OCI-LY7 (cell line): ENCODE measurements around the gene DCPS. TPM values are rescaled to one million over a fixed set of nuclear protein-coding genes. Genes with fewer than 3 reads are reported as not detected.

ENCODE experiments used
- BruUV-seq: library from RNA; stranded (reverse); fragments of 400-500 nt; replicated peaks from 2 replicates; lab custom pipeline; 2021; lab: Mats Ljungman, UMichigan
- CTCF ChIA-PET: fragments of 300-600 bp; sonication (Branson Sonifier 250); formaldehyde crosslinking; loops from one replicate; lab custom pipeline; 2022; ENCODE audit warnings: antibody characterized with exemption; ENCODE audit not compliant: unreplicated experiment; lab: Charles Lee
- POLR2A ChIA-PET: fragments of 300-600 bp; sonication (Branson Sonifier 250); formaldehyde crosslinking; loops from one replicate; lab custom pipeline; 2022; ENCODE audit warnings: antibody characterized with exemption; lab: Charles Lee
- DNase-seq: peaks from one replicate; pipeline ENCODE4 v3.0.0-alpha.2; 2015; ENCODE audit warnings: low spot score
- H2AFZ ChIP-seq: fragments of 200-600 bp; sonication (generic), shearing (Covaris generic); 2 replicates; pipeline ENCODE4 v1.6.1; 2014; ENCODE audit warnings: mild to moderate bottlenecking, antibody characterized with exemption, low read length, moderate library complexity
- H3K27ac ChIP-seq: fragments of 200-600 bp; sonication (generic); 2 replicates; pipeline ENCODE4 v1.5.1; 2014; ENCODE audit warnings: mixed run types, low read depth, mild to moderate bottlenecking, moderate library complexity, low read length, inconsistent platforms; ENCODE audit not compliant: poor library complexity, severe bottlenecking
- H3K36me3 ChIP-seq: fragments of 200-600 bp; sonication (generic); 2 replicates; pipeline ENCODE4 v1.6.1; 2014; ENCODE audit warnings: mild to moderate bottlenecking, antibody characterized with exemption, low read length, moderate library complexity, mixed read lengths; ENCODE audit not compliant: insufficient read depth
- H3K4me1 ChIP-seq: fragments of 200-600 bp; sonication (generic); 2 replicates; pipeline ENCODE4 v1.5.1; 2014; ENCODE audit warnings: mild to moderate bottlenecking, low read length; ENCODE audit not compliant: insufficient read depth, poor library complexity, severe bottlenecking
- H3K4me2 ChIP-seq: fragments of 200-600 bp; sonication (generic); 2 replicates; pipeline ENCODE4 v1.6.1; 2014; ENCODE audit warnings: mild to moderate bottlenecking, low read length
- H3K4me3 ChIP-seq: fragments of 200-600 bp; sonication (generic); 2 replicates; pipeline ENCODE4 v1.5.1; 2014; ENCODE audit warnings: mild to moderate bottlenecking, low read depth, low read length; ENCODE audit not compliant: poor library complexity, severe bottlenecking
- H3K79me2 ChIP-seq: fragments of 200-600 bp; sonication (generic); 2 replicates; pipeline ENCODE4 v1.6.1; 2016; ENCODE audit warnings: low read depth, mild to moderate bottlenecking, low read length, moderate library complexity, mixed read lengths; ENCODE audit not compliant: insufficient read depth
- H3K9me2 ChIP-seq: fragments of 200-600 bp; sonication (generic); 2 replicates; pipeline ENCODE4 v1.6.1; 2016; ENCODE audit warnings: mild to moderate bottlenecking, low read length, mixed read lengths; ENCODE audit not compliant: insufficient read depth
- H3K9me3 ChIP-seq: fragments of 200-600 bp; sonication (generic); 2 replicates; pipeline ENCODE4 v1.6.1; 2014; ENCODE audit warnings: mild to moderate bottlenecking, mixed run types, low read length, mixed read lengths
- H4K20me1 ChIP-seq: fragments of 200-600 bp; sonication (generic); 2 replicates; pipeline ENCODE4 v1.6.1; 2014; ENCODE audit warnings: mild to moderate bottlenecking, antibody characterized with exemption, low read length, moderate library complexity, mixed read lengths; ENCODE audit not compliant: insufficient read depth
- EZH2phosphoT487 ChIP-seq: fragments of 200-600 bp; sonication (generic); IDR thresholded peaks from 2 replicates; pipeline ENCODE4 v1.6.1; 2018; ENCODE audit warnings: low read depth, borderline replicate concordance, mild to moderate bottlenecking, mixed run types, antibody characterized with exemption, low read length, moderate library complexity, mixed read lengths
- intact Hi-C: fragments of 100-400 bp; cut with micrococcal nuclease; formaldehyde crosslinking; loops from one replicate; pipeline ENCODE4 v1.10.0; 2022; ENCODE audit not compliant: unreplicated experiment
- total RNA-seq, 2 experiments: library from RNA; depleted of rRNA in 1 of 2; stranded (reverse); fragments of >200 nt in 1 of 2; shearing (Covaris generic) in 1 of 2; gene quantifications; 2 replicates each; pipeline ENCODE4 v1.2.3, GENCODE V29; 2014 to 2022
- TF ChIP-seq, protein P1 (sequence below): fragments of 200-600 bp; sonication (generic); conservative IDR thresholded peaks from 2 replicates; pipeline ENCODE4 v1.5.1; 2014; ENCODE audit warnings: mild to moderate bottlenecking, antibody characterized with exemption, low read length, moderate library complexity, mixed read lengths

DCPS gene
- total RNA-seq, 2 experiments from 2014 or later, result 30.4 to 36.5 TPM

DNA sequence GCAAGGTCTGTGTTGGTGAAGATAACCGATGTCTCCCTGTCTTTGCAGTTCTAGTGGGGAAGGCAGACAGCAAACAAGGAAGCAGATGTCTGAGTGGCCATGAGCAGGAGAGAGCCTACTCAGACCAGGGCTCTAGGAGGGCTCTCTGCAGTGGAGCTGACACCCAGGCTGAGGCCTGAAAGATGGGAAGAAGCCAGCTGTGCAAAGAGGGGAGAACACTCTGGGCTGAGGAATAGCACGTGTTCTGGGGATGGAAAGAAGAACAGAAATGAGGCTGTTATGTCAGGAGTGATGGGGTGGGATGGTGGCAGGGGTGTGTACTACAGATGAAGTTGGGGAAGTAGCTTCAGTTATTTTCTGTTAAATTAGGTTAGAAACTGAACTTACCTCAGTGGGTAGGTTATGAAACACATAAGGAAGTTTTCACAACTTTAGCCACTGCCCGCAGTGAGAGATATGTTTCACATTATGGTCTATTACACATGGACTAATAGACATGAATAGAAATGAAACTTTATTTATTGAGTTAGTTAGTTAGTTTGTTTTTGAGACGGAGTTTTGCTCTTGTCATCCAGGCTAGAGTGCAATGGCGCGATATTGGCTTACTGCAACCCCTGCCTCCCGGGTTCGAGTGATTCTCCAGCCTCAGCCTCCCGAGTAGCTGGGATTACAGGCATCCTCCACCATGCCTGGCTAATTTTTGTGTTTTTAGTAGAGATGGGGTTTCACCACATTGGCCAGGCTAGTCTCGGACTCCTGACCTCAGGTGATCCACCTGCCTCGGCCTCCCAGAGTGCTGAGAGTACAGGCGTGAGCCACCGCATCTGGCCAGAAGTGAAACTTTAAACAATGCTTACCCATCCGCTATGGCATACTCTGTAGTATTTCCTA lies 7.8 kb downstream of the DCPS start:
- Histone ChIP-seq H3K4me3 (no peak overlapping the region), H3K27ac (no peak overlapping the region), H3K9me2 (no peaks in the 10 kb centered on the region), H2AFZ (no peak overlapping the region), H4K20me1 (no peaks in the 10 kb centered on the region), H3K79me2 (no peaks in the 10 kb centered on the region), H3K4me2 (no peak overlapping the region), H3K4me1 (peaks cover 4% of the 10 kb centered on the region), H3K9me3 (0 out of 2 replicates have a peak, but pooled peaks cover 5% of the 10 kb centered on the region), H3K36me3 (peaks cover 68% of the 10 kb centered on the region)
- intact Hi-C loops, result loop anchor here (5.0 kb wide), 1 partner anchor 681 kb away; no protein-coding TSS in a partner anchor
- ChIA-PET CTCF (interaction anchor here (0.8 to 1.2 kb wide), 2 partner anchors 169 to 173 kb away, joined by 4 to 6 read pairs; no protein-coding TSS in a partner anchor), POLR2A (interaction anchor here (0.7 to 1.5 kb wide), 3 partner anchors 12 to 42 kb away, joined by 3 to 4 read pairs (median 3); no protein-coding TSS in a partner anchor)
- no peak for DNase-seq
- TF ChIP-seq, protein P1, sequence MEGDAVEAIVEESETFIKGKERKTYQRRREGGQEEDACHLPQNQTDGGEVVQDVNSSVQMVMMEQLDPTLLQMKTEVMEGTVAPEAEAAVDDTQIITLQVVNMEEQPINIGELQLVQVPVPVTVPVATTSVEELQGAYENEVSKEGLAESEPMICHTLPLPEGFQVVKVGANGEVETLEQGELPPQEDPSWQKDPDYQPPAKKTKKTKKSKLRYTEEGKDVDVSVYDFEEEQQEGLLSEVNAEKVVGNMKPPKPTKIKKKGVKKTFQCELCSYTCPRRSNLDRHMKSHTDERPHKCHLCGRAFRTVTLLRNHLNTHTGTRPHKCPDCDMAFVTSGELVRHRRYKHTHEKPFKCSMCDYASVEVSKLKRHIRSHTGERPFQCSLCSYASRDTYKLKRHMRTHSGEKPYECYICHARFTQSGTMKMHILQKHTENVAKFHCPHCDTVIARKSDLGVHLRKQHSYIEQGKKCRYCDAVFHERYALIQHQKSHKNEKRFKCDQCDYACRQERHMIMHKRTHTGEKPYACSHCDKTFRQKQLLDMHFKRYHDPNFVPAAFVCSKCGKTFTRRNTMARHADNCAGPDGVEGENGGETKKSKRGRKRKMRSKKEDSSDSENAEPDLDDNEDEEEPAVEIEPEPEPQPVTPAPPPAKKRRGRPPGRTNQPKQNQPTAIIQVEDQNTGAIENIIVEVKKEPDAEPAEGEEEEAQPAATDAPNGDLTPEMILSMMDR, result no peak
- TF ChIP-seq EZH2phosphoT487, result no peak
- no TSS peak for BruUV-seq

DNA sequence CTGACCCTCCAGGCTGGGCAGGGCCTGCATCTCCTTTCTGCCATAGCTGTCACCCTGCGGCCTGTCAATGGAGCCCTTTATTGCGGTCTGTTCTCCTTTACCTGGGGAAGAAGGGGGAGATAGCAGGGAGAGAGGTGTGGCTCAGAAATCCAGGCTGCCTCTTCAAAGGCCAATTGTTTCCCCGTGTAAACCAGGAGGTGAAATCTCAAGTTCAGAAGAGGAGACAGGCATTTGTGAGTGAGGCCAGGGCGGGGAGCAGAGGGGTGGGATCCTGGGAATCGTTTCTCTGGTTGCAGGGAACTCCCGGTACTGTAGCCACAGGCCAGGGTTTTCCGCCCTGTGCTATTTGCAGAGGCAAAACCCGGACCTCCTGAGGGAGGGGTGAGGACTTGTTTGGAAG lies 9.1 kb downstream of the DCPS start:
- H4K20me1 ChIP-seq, result no peaks in the 10 kb centered on the region
- no peaks in the 10 kb centered on the region for H3K79me2 ChIP-seq
- H3K36me3 ChIP-seq, result peaks cover 63% of the 10 kb centered on the region
- no peak overlapping the region for H3K4me3 ChIP-seq
- H3K4me1 ChIP-seq, result peaks cover 3% of the 10 kb centered on the region
- ChIA-PET POLR2A (interaction anchor here (1.0 kb wide), 1 partner anchor 13 kb away, joined by 3 read pairs; no protein-coding TSS in a partner anchor), CTCF (interaction anchor here (1.2 kb wide), 1 partner anchor 172 kb away, joined by 4 read pairs; no protein-coding TSS in a partner anchor)
- H3K27ac ChIP-seq, result no peak overlapping the region
- no peak for DNase-seq
- intact Hi-C loops, result loop anchor here (5.0 kb wide), 1 partner anchor 679 kb away; no protein-coding TSS in a partner anchor
- no peak overlapping the region for H2AFZ ChIP-seq
- no peak overlapping the region for H3K4me2 ChIP-seq
- no TSS peak for BruUV-seq
- TF ChIP-seq EZH2phosphoT487, result no peak
- TF ChIP-seq, protein P1, result no peak
- no peaks in the 10 kb centered on the region for H3K9me2 ChIP-seq
- H3K9me3 ChIP-seq, result 0 out of 2 replicates have a peak, but pooled peaks cover 5% of the 10 kb centered on the region
